ENCODE measurements around the gene YJEFN3. TPM values are rescaled to one million over a fixed set of nuclear protein-coding genes. Genes with fewer than 3 reads are reported as not detected.

YJEFN3 gene
- total RNA-seq, 1 experiment from 2014 or later = 11.1 TPM

GRCh38 chr19:19540064-19540714, 11.5 kb downstream of the YJEFN3 start:
- H3K4me1 Mint-ChIP-seq = peaks cover 6% of the 10 kb centered on the region
- no peaks in the 10 kb centered on the region for H3K36me3 Mint-ChIP-seq
- peak overlapping the region; percentile 88 for H3K4me3 Mint-ChIP-seq
- ATAC-seq (peak; percentile 31), DNase-seq (ENCODE audit: low spot score) (peak; percentile 98)
- peaks cover 36% of the 10 kb centered on the region for H3K27me3 Mint-ChIP-seq (ENCODE audit: low read depth)
- no peak for TF ChIP-seq CBFB (CRISPR knock-in tag; IDR thresholded peaks at IDR 0.05; ENCODE audit: low read depth)
- peak; percentile 84 for TF ChIP-seq FOXP4 (CRISPR knock-in tag; IDR thresholded peaks at IDR 0.05)
- no peak for TF ChIP-seq EMX1 (CRISPR knock-in tag; IDR thresholded peaks at IDR 0.05)
- no peak; the same call in 1 of the 2 replicates for TF ChIP-seq PRDM15 (CRISPR knock-in tag; IDR thresholded peaks at IDR 0.05)
- no peak for TF ChIP-seq ERG (CRISPR knock-in tag; IDR thresholded peaks at IDR 0.05)
- no peak for TF ChIP-seq GRHL2 (CRISPR knock-in tag; IDR thresholded peaks at IDR 0.05; ENCODE audit: insufficient replicate concordance, severe bottlenecking)
- peak; percentile 89; the same call in 1 of the 2 replicates for TF ChIP-seq FOXP1 (CRISPR knock-in tag; IDR thresholded peaks at IDR 0.05; ENCODE audit: borderline replicate concordance)
- TF ChIP-seq HMGXB4 (CRISPR knock-in tag; IDR thresholded peaks at IDR 0.05) = peak; percentile 46; the same call in 1 of the 2 replicates
- TF ChIP-seq TP53 (CRISPR knock-in tag; IDR thresholded peaks at IDR 0.05) = peak; percentile 59; the same call in 1 of the 2 replicates
- 0 out of 2 replicates have a peak, but pooled peaks have one; percentile 46 for TF ChIP-seq USF1 (CRISPR knock-in tag; IDR thresholded peaks at IDR 0.05)
- peak; percentile 90; the same call in 1 of the 2 replicates for TF ChIP-seq MAX (CRISPR knock-in tag; IDR thresholded peaks at IDR 0.05)
- 0 out of 2 replicates have a peak, but pooled peaks have one; percentile 43 for TF ChIP-seq TEAD1 (CRISPR knock-in tag; IDR thresholded peaks at IDR 0.05)
- 0 out of 2 replicates have a peak, but pooled peaks have one; percentile 24 for TF ChIP-seq ETV6 (CRISPR knock-in tag; IDR thresholded peaks at IDR 0.05)
- TF ChIP-seq USF2 (CRISPR knock-in tag; IDR thresholded peaks at IDR 0.05) = peak; percentile 58
- no peak for TF ChIP-seq JAZF1 (CRISPR knock-in tag; IDR thresholded peaks at IDR 0.05)
- TF ChIP-seq ZNF121 (CRISPR knock-in tag; IDR thresholded peaks at IDR 0.05) = no peak
- TF ChIP-seq JUN (CRISPR knock-in tag; IDR thresholded peaks at IDR 0.05) = peak; percentile 48; the same call in 1 of the 2 replicates
- peak; percentile 63 for TF ChIP-seq SP1 (CRISPR knock-in tag; conservative IDR thresholded peaks at IDR 0.05)
- no peak for TF ChIP-seq OVOL2 (CRISPR knock-in tag; IDR thresholded peaks at IDR 0.05; ENCODE audit: borderline replicate concordance)
- peak; percentile 74; the same call in 1 of the 2 replicates for TF ChIP-seq RELA (CRISPR knock-in tag; IDR thresholded peaks at IDR 0.05; ENCODE audit: borderline replicate concordance)
- TF ChIP-seq ZNF532 (CRISPR knock-in tag; IDR thresholded peaks at IDR 0.05; ENCODE audit: borderline replicate concordance) = no peak
- POLR2A ChIA-PET = no interaction called here
- CTCF ChIA-PET = interaction anchor here (1.6 to 14.4 kb wide), 3 partner anchors 9 to 104 kb away, joined by 10 to 408 read pairs (median 31); partner anchors contain the start of gene GMIP
- peak overlapping the region; percentile 85 for H3K27ac Mint-ChIP-seq
- H3K9me3 Mint-ChIP-seq = no peaks in the 10 kb centered on the region
